ENCODE measurements around the gene OR4D6. TPM values are rescaled to one million over a fixed set of nuclear protein-coding genes. Genes with fewer than 3 reads are reported as not detected.
"Not testable (repeated sequence)": the region's sequence is repeated elsewhere in the genome, so short reads cannot be mapped to it uniquely, and the experiment has no call there.

OR4D6 gene
- total RNA-seq, 1 donor from 2014 or later: not detected

GRCh38 chr11:59436169-59436568 is 20.6 kb upstream of the OR4D6 start, which contains the start of gene OR5A1:
OR5A1 (plus strand) TSS chr11:59436469; CDS start chr11:59443169, 6,700 bp downstream.
- H3K4me1 Mint-ChIP-seq: no peaks in the 10 kb centered on the region
- H3K27ac Mint-ChIP-seq: no peak within 1 kb of the TSS
- H3K27me3 Mint-ChIP-seq (ENCODE audit: low read depth): peaks cover 18% of the 10 kb centered on the region
- H3K4me3 Mint-ChIP-seq: no peak within 1 kb of the TSS
- no peaks in the 10 kb centered on the region for H3K9me3 Mint-ChIP-seq
- DNase-seq (ENCODE audit: low spot score in 2 of 2, unreplicated experiment in 2 of 2): no peak
- no peaks in the 10 kb centered on the region for H3K36me3 Mint-ChIP-seq
- TF ChIP-seq CTCF (IDR thresholded peaks at IDR 0.05; ENCODE audit: unreplicated experiment): no peak

- no peak overlapping the region for H3K4me3 Mint-ChIP-seq
- DNase-seq (ENCODE audit: low spot score in 2 of 2, unreplicated experiment in 2 of 2): no peak
Observed at GRCh38 chr11:59437770-59438169, 19.0 kb upstream of the OR4D6 start.

GRCh38 chr11:59445624-59446023 is 11.1 kb upstream of the OR4D6 start:
- not testable (repeated sequence) for DNase-seq (ENCODE audit: low spot score in 2 of 2, unreplicated experiment in 2 of 2); H3K4me1 Mint-ChIP-seq; H3K27me3 Mint-ChIP-seq (ENCODE audit: low read depth); H3K4me3 Mint-ChIP-seq; H3K36me3 Mint-ChIP-seq; H3K27ac Mint-ChIP-seq
- H3K9me3 Mint-ChIP-seq: peaks cover 19% of the 10 kb centered on the region

More at GRCh38 chr11:59437770-59438169, 19.0 kb upstream of the OR4D6 start:
- Mint-ChIP-seq H3K27me3 (ENCODE audit: low read depth) (peaks cover 14% of the 10 kb centered on the region), H3K9me3 (no peaks in the 10 kb centered on the region), H3K4me1 (no peaks in the 10 kb centered on the region), H3K36me3 (no peaks in the 10 kb centered on the region), H3K27ac (no peak overlapping the region)
- TF ChIP-seq CTCF (IDR thresholded peaks at IDR 0.05; ENCODE audit: unreplicated experiment): no peak

GRCh38 chr11:59448484-59448883 is 8.3 kb upstream of the OR4D6 start:
- TF ChIP-seq CTCF (IDR thresholded peaks at IDR 0.05; ENCODE audit: unreplicated experiment): no peak
- no peak for DNase-seq (ENCODE audit: low spot score in 2 of 2, unreplicated experiment in 2 of 2)
- H3K9me3 Mint-ChIP-seq: peaks cover 19% of the 10 kb centered on the region
- no peaks in the 10 kb centered on the region for H3K4me1 Mint-ChIP-seq
- H3K27ac Mint-ChIP-seq: no peak overlapping the region
- no peaks in the 10 kb centered on the region for H3K36me3 Mint-ChIP-seq
- H3K4me3 Mint-ChIP-seq: no peak overlapping the region
- H3K27me3 Mint-ChIP-seq (ENCODE audit: low read depth): peaks cover 2% of the 10 kb centered on the region

- no peak for DNase-seq (ENCODE audit: low spot score in 2 of 2, unreplicated experiment in 2 of 2)
- no peak overlapping the region for H3K27ac Mint-ChIP-seq
- no peak for TF ChIP-seq CTCF (IDR thresholded peaks at IDR 0.05; ENCODE audit: unreplicated experiment)
- no peak overlapping the region for H3K4me3 Mint-ChIP-seq
- H3K4me1 Mint-ChIP-seq: no peaks in the 10 kb centered on the region
- peaks cover 1% of the 10 kb centered on the region for H3K9me3 Mint-ChIP-seq
- H3K36me3 Mint-ChIP-seq: no peaks in the 10 kb centered on the region
- no peaks in the 10 kb centered on the region for H3K27me3 Mint-ChIP-seq (ENCODE audit: low read depth)
Observed at GRCh38 chr11:59459916-59460315, 3.2 kb downstream of the OR4D6 start.

GRCh38 chr11:59463190-59463641 is 6.5 kb downstream of the OR4D6 start:
- Mint-ChIP-seq H3K9me3 (peaks cover 4% of the 10 kb centered on the region), H3K4me3 (no peak overlapping the region), H3K27ac (no peak overlapping the region), H3K27me3 (ENCODE audit: low read depth) (no peaks in the 10 kb centered on the region), H3K4me1 (no peaks in the 10 kb centered on the region), H3K36me3 (no peaks in the 10 kb centered on the region)
- no peak for TF ChIP-seq CTCF (IDR thresholded peaks at IDR 0.05; ENCODE audit: unreplicated experiment)
- DNase-seq (ENCODE audit: low spot score in 2 of 2, unreplicated experiment in 2 of 2): no peak

All from mesothelial cell of epicardium (in vitro differentiated cells).